CMK (cell line): ENCODE results near the gene LRRC26.

ENCODE experiments used
- DNase-seq: peaks from one replicate; pipeline ENCODE4 v3.0.0-alpha.2; 2010; ENCODE audit warnings: low read depth

The LRRC26 gene

GRCh38 chr9:137198902-137199283 lies 29.0 kb upstream of the LRRC26 start:
- DNase-seq = no peak

- no peak for DNase-seq
Measured at GRCh38 chr9:137198051-137198901, 28.4 kb upstream of the LRRC26 start.

GRCh38 chr9:137195525-137196220 lies 25.8 kb upstream of the LRRC26 start:
- DNase-seq = no peak

- DNase-seq = no peak
Measured at GRCh38 chr9:137194909-137195308, 25.1 kb upstream of the LRRC26 start.

GRCh38 chr9:137194388-137194787 lies 24.5 kb upstream of the LRRC26 start:
- no peak for DNase-seq

- no peak for DNase-seq
Measured at GRCh38 chr9:137193771-137194170, 23.9 kb upstream of the LRRC26 start.

DNA sequence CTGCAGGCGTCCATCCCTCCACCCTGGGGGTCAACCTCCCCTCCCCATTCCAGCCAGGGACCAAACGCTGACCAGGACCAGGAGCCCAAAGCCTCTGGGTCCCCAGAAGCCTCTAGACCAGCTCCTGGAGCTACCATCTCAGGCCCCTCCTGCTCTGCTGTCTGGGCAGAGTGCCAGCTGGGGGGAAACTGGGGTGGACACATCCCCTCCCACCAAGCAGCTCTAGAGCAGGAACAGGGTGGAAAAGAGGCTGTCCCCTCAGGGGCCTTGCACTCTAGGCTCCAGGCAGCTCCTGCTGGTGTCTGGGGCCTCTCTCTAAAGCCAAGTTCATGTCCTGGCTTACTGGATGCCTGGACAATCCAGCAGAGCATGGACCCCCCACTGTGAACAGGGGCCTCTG lies 23.0 kb upstream of the LRRC26 start:
- no peak for DNase-seq

- DNase-seq = no peak
Measured at GRCh38 chr9:137192448-137192780, 22.6 kb upstream of the LRRC26 start.

DNA sequence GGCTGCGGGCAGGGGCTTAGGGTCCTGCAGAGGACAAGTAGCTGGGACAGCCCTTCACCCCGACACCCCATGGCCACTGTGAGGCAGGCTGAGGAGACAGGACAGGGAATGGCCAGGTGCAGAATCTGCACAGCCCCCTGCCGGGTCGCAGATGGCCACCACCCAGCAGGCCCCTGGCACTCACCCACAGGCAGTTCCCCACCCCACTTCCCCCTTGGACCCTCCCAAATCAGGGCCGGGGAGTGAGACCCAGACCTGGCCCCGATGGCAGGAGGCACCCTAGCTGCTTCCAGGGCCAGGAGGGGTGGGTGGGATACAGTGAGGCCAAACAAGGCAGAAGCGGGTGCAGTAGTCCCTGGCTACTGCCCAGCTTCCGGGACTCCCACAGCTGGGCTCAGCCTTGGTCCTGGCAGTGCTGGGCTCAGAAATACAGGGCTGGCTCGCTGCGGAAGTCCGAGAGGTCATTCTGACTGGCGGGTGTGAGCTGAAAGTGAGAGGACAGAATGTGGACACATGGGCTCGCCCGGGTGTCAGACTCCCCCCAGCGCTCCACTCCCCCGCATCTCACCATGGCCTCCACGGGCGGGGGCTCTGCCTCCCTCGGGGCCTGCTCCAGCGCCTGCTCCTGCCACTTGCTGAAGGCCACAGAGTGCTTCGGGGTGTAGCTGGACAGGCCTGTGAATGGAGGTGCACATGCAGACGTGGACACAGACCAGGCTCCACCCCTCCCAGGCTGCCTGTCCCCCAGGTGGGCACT lies 22.0 kb upstream of the LRRC26 start:
- no peak for DNase-seq

DNA sequence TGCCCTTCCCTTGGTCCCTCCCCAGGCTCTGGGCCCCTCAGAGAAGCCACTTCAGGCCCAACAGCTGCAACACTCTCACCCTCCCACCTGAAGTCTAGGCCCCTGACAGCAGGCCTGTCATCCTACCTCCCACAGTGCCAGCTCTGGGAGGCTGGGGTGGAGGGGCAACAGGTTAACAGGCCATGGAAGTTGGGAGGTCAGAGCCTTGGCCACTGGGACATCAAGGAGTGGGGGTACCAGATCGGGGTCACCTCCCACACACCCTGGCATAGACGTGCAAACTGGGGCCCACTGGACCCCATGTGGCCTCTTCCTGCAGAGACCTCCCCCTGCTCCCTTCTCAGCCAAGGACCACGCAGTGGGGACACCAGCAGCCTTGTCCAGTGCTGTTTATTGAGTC lies 21.4 kb upstream of the LRRC26 start:
- DNase-seq = no peak

GRCh38 chr9:137190315-137190856 lies 20.5 kb upstream of the LRRC26 start:
- no peak for DNase-seq

DNA sequence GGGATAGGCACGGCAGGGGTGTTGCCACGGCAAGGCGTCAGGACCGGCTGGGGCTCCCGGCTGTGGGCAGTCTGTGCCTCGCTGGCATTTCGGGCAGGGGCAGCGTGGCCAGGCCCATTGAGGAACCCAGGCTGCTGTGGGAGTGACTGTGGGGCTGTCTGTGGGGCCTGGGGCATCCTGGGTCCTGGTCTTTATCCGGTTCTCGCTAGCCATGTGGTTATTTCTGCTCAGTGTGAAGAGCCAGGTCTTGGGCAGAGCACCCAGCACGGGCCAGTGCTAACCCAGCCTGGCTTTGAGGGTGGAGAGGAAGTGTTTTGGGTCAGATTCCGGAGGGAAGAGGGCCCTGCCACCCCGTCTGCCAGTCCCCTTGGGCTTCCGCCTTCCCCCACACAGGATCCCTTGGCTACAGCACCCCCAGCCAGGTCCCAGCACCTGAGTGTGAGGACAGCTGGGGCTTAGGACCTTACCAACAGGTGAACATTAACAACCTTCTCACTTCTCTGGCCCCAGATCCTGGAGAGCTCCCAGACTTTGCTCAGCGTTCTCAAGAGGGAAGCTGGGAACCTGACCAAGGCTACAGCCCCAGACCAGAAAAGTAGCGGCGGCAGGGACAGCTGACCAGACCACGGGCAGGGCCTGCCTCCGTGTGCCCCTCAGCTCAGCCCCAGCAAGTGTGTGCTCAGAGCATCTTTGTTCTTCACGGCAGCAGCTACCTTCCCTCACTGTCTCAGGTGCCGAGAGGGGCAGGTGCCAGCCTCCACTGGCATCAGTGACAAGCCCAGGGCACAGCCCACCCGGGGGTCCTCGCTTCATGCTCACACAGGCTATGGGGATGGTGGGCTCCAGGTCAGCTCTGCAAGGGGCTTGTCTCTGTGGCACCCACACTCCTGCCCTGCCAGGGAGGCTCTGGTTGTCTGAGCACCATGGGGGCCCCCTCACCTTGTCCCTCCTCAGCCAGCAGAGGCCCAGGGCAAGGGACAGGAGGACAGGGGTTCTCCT lies 19.7 kb upstream of the LRRC26 start:
- DNase-seq = no peak

GRCh38 chr9:137188490-137189296 lies 18.8 kb upstream of the LRRC26 start, which contains the start of the genes ANAPC2 and SSNA1:
ANAPC2 (minus strand) TSS chr9:137188560; CDS start chr9:137188532, 28 bp downstream.
SSNA1 (plus strand) TSS chr9:137188676; CDS start chr9:137188727, 51 bp downstream.
- DNase-seq = peak; percentile 94

DNA sequence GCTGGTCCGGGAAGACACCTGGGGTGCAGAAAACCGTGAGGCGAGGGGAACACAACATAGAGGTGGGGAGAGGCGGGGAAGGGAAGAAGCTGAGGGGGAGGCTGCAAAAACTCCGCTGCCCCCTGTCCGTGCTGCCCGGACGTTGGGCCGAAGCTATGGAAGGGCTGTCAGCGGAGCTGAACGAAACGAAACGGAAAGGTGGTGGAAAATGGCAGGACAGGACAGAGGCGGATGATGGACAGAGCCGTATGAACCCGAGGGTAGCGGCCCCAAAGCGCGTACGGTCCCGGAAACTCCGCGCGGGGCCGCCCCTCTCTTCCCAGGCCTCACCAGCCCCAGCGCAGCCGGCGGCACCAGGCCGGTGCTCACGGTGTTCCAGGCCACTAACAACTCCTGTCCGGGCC lies 18.2 kb upstream of the LRRC26 start:
- no peak for DNase-seq

- DNase-seq = no peak
Measured at GRCh38 chr9:137187386-137187785, 17.5 kb upstream of the LRRC26 start.

- DNase-seq = no peak
Measured at GRCh38 chr9:137186385-137186784, 16.5 kb upstream of the LRRC26 start.

- DNase-seq = no peak
Measured at GRCh38 chr9:137185921-137186320, 16.1 kb upstream of the LRRC26 start.

DNA sequence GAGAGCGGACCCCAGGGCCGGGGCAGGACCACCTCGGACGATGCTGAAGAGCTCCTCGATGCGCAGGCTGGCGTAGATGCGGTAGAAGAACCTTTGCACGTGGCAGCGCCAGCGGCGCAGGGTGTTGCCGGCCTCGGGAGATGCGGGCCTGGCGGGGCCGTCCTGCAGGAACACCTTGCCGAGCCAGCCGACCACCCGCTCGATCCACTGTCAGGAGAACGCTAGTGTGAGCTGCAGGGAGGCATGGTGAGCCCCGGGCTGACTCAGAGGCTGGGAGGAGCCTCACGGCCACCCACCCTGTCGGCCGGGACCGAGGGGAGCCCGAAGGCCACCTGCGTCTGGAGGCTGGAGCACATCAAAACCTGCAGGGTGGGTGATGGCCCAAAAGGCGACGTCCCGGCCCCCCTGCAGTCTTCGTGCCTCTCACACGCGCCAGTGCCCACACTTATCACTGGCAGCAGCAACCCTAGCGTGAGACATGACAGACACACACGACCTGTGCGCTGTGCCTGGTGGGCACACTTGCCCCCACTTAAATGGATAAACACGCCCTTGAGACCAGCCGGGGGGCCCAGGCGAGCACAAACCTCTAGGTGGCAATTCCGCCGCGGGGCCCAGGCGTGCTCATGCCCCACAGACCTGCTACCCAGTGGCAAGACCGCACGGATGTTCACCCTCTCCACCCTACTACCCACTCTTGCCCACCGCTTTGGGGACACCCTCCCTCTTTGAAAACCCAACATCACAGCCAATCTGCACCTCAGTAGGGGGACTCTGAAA lies 15.2 kb upstream of the LRRC26 start:
- no peak for DNase-seq

- DNase-seq = no peak
Measured at GRCh38 chr9:137183980-137184595, 14.2 kb upstream of the LRRC26 start.
